ENCODE results near the gene RHCE. TPM values are rescaled to one million over a fixed set of nuclear protein-coding genes. Genes with fewer than 3 reads are reported as not detected.
A peak's percentile ranks its signal among the peaks of the same experiment; 100 is the strongest.
"Not testable (repeated sequence)": the region's sequence is repeated elsewhere in the genome, so short reads cannot be mapped to it uniquely, and the experiment has no call there.

RHCE gene
- total RNA-seq, 1 experiment from 2014 or later: 0.17 TPM

- in situ Hi-C loops (cut with HindIII; ENCODE audit: low sequenced_read_pairs); DNase-seq (ENCODE audit: low spot score): not testable (repeated sequence)
These were observed 10.8 kb downstream of the RHCE start for GRCh38 chr1:25409641-25410427.

GRCh38 chr1:25405731-25406305 is 14.8 kb downstream of the RHCE start:
- in situ Hi-C loops (cut with HindIII; ENCODE audit: low sequenced_read_pairs); DNase-seq (ENCODE audit: low spot score): not testable (repeated sequence)

GRCh38 chr1:25402947-25403803 is 17.4 kb downstream of the RHCE start:
- in situ Hi-C loops (cut with HindIII; ENCODE audit: low sequenced_read_pairs): not testable (repeated sequence)

GRCh38 chr1:25398079-25398478 is 22.5 kb downstream of the RHCE start:
- in situ Hi-C loops (cut with HindIII; ENCODE audit: low sequenced_read_pairs); DNase-seq (ENCODE audit: low spot score): not testable (repeated sequence)

More at GRCh38 chr1:25402947-25403803, 17.4 kb downstream of the RHCE start:
- peak; percentile 17 for DNase-seq (ENCODE audit: low spot score)

GRCh38 chr1:25397549-25397948 is 23.1 kb downstream of the RHCE start:
- in situ Hi-C loops (cut with HindIII; ENCODE audit: low sequenced_read_pairs); DNase-seq (ENCODE audit: low spot score): not testable (repeated sequence)

GRCh38 chr1:25392841-25393240 is 27.8 kb downstream of the RHCE start:
- DNase-seq (ENCODE audit: low spot score): no peak
- in situ Hi-C loops (cut with HindIII; ENCODE audit: low sequenced_read_pairs): no loop called here

GRCh38 chr1:25389721-25390120 is 30.9 kb downstream of the RHCE start:
- DNase-seq (ENCODE audit: low spot score); in situ Hi-C loops (cut with HindIII; ENCODE audit: low sequenced_read_pairs): not testable (repeated sequence)

- DNase-seq (ENCODE audit: low spot score); in situ Hi-C loops (cut with HindIII; ENCODE audit: low sequenced_read_pairs): not testable (repeated sequence)
These were observed 31.9 kb downstream of the RHCE start for GRCh38 chr1:25388691-25389090.

- in situ Hi-C loops (cut with HindIII; ENCODE audit: low sequenced_read_pairs); DNase-seq (ENCODE audit: low spot score): not testable (repeated sequence)
These were observed 33.5 kb downstream of the RHCE start for GRCh38 chr1:25387096-25387495.

- in situ Hi-C loops (cut with HindIII; ENCODE audit: low sequenced_read_pairs); DNase-seq (ENCODE audit: low spot score): not testable (repeated sequence)
These were observed 36.8 kb downstream of the RHCE start for GRCh38 chr1:25383875-25384274.

- in situ Hi-C loops (cut with HindIII; ENCODE audit: low sequenced_read_pairs); DNase-seq (ENCODE audit: low spot score): not testable (repeated sequence)
These were observed 37.5 kb downstream of the RHCE start for GRCh38 chr1:25383090-25383489.

GRCh38 chr1:25382543-25382942 is 38.1 kb downstream of the RHCE start:
- DNase-seq (ENCODE audit: low spot score); in situ Hi-C loops (cut with HindIII; ENCODE audit: low sequenced_read_pairs): not testable (repeated sequence)

GRCh38 chr1:25378367-25378766 is 42.3 kb downstream of the RHCE start:
- DNase-seq (ENCODE audit: low spot score); in situ Hi-C loops (cut with HindIII; ENCODE audit: low sequenced_read_pairs): not testable (repeated sequence)

- DNase-seq (ENCODE audit: low spot score); in situ Hi-C loops (cut with HindIII; ENCODE audit: low sequenced_read_pairs): not testable (repeated sequence)
These were observed 48.9 kb downstream of the RHCE start for GRCh38 chr1:25371757-25372156.

GRCh38 chr1:25369691-25370271 is 50.8 kb downstream of the RHCE start:
- DNase-seq (ENCODE audit: low spot score); in situ Hi-C loops (cut with HindIII; ENCODE audit: low sequenced_read_pairs): not testable (repeated sequence)

GRCh38 chr1:25369241-25369640 is 51.4 kb downstream of the RHCE start:
- no peak for DNase-seq (ENCODE audit: low spot score)
- in situ Hi-C loops (cut with HindIII; ENCODE audit: low sequenced_read_pairs): no loop called here

- in situ Hi-C loops (cut with HindIII; ENCODE audit: low sequenced_read_pairs); DNase-seq (ENCODE audit: low spot score): not testable (repeated sequence)
These were observed 57.7 kb downstream of the RHCE start for GRCh38 chr1:25362634-25363559.

- in situ Hi-C loops (cut with HindIII; ENCODE audit: low sequenced_read_pairs): no loop called here
- no peak for DNase-seq (ENCODE audit: low spot score)
These were observed 58.7 kb downstream of the RHCE start for GRCh38 chr1:25361901-25362300.
